ENCODE results near the gene KCNH2. TPM values are rescaled to one million over a fixed set of nuclear protein-coding genes. Genes with fewer than 3 reads are reported as not detected.

Gene KCNH2
- total and polyA plus RNA-seq, 2 experiments from 2014 or later, result 48.0 to 110 TPM

DNA sequence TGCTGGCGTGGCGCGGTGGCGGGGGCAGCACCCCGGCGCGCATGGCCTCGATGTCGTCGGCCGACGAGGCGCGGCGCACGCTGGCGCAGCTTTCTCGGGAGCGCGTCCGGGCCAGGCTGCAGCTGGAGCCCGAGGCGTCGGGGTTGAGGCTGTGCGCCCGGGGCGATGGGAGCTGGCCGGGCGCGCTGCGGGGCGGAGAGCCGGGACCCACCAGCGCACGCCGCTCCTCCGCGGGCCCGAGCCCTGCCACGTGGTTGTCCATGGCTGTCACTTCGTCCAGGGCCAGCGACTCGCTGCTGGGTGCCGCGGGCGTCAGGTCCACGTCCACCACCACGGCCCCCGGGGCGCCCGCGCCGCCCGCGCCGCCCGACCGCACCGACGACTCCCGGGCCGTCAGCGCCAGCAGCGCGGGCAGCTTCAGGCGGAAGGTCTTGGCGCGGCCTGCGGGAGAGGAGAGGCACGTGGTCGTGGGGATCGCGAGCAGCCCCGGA lies 20.0 kb downstream of the KCNH2 start:
- TF ChIP-seq CTCF (IDR thresholded peaks at IDR 0.05; ENCODE audit: low read depth, low read length), result no peak
- H3K4me3 ChIP-seq, result no peak overlapping the region
- H3K27ac ChIP-seq, result no peak overlapping the region

GRCh38 chr7:150957133-150958020 lies 20.7 kb downstream of the KCNH2 start:
- H3K27me3 ChIP-seq, result no peaks in the 10 kb centered on the region
- no peaks in the 10 kb centered on the region for H3K9me3 ChIP-seq (ENCODE audit: low read depth)
- no peaks in the 10 kb centered on the region for H3K36me3 ChIP-seq
- no peak for DNase-seq (ENCODE audit: low read depth in 1 of 2, low spot score in 1 of 2)
- H3K27ac ChIP-seq, result peak overlapping the region; percentile 86
- no peak overlapping the region for H3K4me3 ChIP-seq
- peaks cover 61% of the 10 kb centered on the region for H3K4me1 ChIP-seq (ENCODE audit: low read depth)
- TF ChIP-seq CTCF (IDR thresholded peaks at IDR 0.05; ENCODE audit: low read depth, low read length), result no peak

More for the DNA sequence above, 20.0 kb downstream of the KCNH2 start:
- no peak for DNase-seq (ENCODE audit: low read depth in 1 of 2, low spot score in 1 of 2)
- Histone ChIP-seq H3K9me3 (ENCODE audit: low read depth) (no peaks in the 10 kb centered on the region), H3K36me3 (no peaks in the 10 kb centered on the region), H3K27me3 (no peaks in the 10 kb centered on the region), H3K4me1 (ENCODE audit: low read depth) (peaks cover 68% of the 10 kb centered on the region)

GRCh38 chr7:150956395-150957132 lies 21.6 kb downstream of the KCNH2 start:
- peaks cover 4% of the 10 kb centered on the region for H3K36me3 ChIP-seq
- H3K27ac ChIP-seq, result peak overlapping the region; percentile 86
- H3K4me3 ChIP-seq, result no peak overlapping the region
- no peaks in the 10 kb centered on the region for H3K27me3 ChIP-seq
- no peak for TF ChIP-seq CTCF (IDR thresholded peaks at IDR 0.05; ENCODE audit: low read depth, low read length)
- peaks cover 53% of the 10 kb centered on the region for H3K4me1 ChIP-seq (ENCODE audit: low read depth)
- DNase-seq (ENCODE audit: low read depth in 1 of 2, low spot score in 1 of 2), result no peak
- no peaks in the 10 kb centered on the region for H3K9me3 ChIP-seq (ENCODE audit: low read depth)

DNA sequence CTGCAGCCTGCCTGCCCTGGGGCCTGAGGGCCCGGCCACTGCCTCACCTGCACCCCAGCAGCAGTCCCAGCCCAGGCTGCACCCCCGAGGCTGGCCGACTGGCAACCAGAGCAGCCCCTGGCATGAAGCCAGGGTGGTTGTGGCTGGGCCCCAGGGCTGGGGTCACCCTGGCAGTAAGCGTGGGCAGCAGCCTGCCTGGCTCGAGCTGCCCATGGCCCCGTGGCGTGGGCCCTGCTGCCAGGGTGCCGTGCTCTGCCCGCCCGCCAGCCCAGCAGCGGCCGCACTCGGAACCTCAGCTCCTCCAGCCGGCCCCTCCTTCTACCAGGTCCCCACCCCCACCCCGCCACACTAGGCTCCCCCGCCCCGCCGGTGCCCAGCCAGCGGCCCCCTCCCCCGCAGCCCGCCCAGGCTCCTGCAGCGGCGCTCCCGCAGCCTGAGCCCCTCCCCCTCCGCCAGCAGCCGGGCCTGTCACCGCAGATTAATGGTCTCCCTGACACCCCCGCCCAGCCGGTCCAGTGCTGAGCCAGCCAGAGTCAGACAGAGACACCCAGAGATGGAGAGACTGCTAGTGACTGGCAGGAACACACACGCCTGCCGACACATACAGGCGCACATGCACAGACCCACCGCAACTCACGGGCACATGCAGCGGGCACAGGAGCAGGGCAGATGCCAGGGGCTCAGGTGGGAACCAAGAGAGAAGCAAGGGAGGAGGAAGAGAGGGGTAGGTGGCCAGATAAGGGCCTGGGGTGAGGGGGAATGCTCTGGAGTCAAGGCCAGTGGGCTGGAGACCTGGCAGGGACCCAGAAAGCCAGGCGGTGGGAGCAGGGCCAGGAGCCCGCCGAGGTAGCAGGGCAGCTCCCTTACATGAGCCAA lies 22.4 kb downstream of the KCNH2 start:
- peaks cover 5% of the 10 kb centered on the region for H3K36me3 ChIP-seq
- peak overlapping the region; percentile 86 for H3K27ac ChIP-seq
- peaks cover 45% of the 10 kb centered on the region for H3K4me1 ChIP-seq (ENCODE audit: low read depth)
- peak in 1 of 2 donors; percentile 86 for DNase-seq (ENCODE audit: low read depth in 1 of 2, low spot score in 1 of 2)
- no peaks in the 10 kb centered on the region for H3K27me3 ChIP-seq
- no peaks in the 10 kb centered on the region for H3K9me3 ChIP-seq (ENCODE audit: low read depth)
- no peak for TF ChIP-seq CTCF (IDR thresholded peaks at IDR 0.05; ENCODE audit: low read depth, low read length)
- H3K4me3 ChIP-seq, result no peak overlapping the region

- TF ChIP-seq CTCF (IDR thresholded peaks at IDR 0.05; ENCODE audit: low read depth, low read length), result no peak
- peaks cover 38% of the 10 kb centered on the region for H3K4me1 ChIP-seq (ENCODE audit: low read depth)
- no peaks in the 10 kb centered on the region for H3K27me3 ChIP-seq
- H3K9me3 ChIP-seq (ENCODE audit: low read depth), result no peaks in the 10 kb centered on the region
- H3K36me3 ChIP-seq, result peaks cover 9% of the 10 kb centered on the region
- peak overlapping the region; percentile 86 for H3K27ac ChIP-seq
- no peak for DNase-seq (ENCODE audit: low read depth in 1 of 2, low spot score in 1 of 2)
- H3K4me3 ChIP-seq, result no peak overlapping the region
These were observed 23.1 kb downstream of the KCNH2 start for GRCh38 chr7:150954986-150955518.
